Measurements from ENCODE around the gene MAP2K7.
A peak's percentile ranks its signal among the peaks of the same experiment; 100 is the strongest.

MAP2K7 gene

DNA sequence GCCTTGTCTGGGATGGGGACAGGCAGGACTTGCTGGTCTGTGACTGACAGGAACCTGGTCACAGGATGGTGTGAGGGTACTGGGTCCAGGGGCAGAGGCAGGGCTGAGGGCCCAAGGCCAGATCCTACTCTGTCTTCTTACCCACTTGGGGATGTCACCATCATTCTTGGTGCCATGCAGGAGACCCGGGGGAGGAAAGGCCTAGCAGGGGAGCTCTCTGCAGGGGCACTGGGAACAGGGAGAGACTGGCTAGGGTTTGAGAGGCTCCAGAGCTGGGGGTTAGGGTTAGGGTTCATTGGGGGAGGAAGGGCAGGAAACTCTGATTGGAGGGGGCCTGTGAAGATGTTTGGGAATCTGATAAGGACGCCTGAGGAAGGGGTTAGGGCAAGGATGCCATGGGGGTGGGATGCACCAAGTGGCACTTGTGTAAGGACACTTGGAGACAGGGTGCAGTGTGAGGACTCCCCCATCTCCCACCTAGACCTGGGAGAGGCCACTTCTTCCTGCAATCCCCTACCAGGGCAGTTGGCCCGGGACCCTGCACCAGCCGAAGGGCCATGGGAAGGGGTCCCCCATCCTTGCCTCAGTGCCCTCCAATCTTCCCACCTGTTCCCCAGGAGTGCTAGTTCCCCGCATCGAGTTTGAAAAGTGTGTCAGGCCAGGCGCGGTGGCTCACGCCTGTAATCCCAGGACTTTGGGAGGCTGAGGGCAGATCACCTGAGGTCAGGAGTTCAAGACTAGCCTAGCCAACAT, 36.4 kb upstream of the MAP2K7 start:
- no peak for DNase-seq (ENCODE audit: low read depth)

DNA sequence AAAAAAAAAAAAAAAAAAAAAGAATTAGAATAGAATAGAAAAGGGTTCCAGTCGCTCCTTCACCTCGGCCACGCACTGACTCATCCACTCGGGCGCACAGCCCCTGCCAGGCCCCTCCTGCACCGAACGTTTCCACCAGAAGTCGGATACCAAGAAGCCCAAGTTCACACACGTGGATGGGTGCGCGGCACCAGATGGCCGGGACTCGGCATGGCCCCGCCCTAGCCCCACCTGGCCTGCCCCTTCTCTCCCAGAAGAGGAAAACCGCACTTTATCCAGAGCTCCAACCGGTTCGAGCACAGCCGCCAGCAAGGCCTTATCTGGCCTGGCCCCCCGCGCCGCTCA, 35.4 kb upstream of the MAP2K7 start:
- no peak for DNase-seq (ENCODE audit: low read depth)

DNA sequence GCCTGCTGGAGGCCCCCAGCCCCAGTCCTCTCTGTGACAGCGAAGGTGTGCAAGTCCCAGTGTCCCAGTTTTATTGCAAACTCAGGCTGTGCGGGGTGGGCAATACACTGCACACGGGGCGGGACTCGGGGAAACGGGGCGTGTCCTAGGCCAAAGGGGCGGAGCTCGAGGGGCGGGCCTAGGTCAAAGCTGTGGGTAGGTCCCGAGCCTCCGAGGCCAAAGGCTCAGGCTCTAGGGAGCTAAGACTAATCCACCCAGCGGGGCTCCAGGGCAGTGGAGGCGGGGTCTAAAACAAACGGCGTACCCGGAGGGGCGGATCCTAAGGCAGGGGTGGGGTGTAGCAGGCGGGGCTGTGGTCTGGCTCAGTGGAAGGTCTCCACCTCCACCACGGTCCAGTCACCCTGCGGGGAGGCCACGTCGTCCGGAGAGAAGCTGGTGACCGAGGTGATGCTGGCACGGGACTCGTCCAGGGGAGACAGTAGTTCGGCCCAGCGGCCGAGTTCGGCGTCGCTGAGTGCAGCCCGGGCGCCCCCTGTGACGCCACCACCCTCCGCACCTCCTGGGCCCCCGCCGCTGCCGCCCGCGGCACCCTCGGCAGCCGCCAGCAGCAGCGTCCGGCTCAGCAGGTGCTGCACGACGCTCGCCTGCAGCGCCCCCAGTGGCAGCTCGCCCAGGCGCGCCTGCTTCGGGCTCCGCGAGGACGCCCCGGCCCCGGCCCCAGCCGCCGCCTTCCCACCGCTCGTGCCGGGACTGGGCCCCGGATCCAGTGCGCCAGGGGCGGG, 34.8 kb upstream of the MAP2K7 start:
- peak; percentile 72 for DNase-seq (ENCODE audit: low read depth)

DNA sequence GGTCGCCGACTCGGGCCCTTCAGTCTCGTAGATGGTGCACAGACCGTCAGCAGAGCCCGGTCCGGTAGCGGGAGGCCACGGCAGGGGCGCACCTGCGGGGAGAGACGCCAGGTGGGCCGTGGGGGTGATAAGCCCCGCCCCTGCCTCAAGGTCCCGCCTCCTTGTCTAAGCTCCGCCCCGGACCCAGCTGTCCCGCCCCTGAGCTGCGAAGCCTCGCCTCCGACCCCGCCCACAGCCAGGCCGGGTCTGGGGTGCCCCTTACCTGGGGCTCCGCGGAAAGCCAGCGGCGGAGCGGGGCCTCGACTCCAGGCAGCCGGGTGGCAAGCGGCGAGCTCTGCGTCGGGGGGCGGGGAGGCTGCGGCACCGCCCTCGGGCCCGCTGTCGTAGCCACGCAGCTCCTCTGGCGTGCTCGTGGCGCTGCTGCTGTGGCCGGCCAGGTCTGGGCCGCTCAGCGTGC, 34.2 kb upstream of the MAP2K7 start:
- DNase-seq (ENCODE audit: low read depth): peak; percentile 65

DNA sequence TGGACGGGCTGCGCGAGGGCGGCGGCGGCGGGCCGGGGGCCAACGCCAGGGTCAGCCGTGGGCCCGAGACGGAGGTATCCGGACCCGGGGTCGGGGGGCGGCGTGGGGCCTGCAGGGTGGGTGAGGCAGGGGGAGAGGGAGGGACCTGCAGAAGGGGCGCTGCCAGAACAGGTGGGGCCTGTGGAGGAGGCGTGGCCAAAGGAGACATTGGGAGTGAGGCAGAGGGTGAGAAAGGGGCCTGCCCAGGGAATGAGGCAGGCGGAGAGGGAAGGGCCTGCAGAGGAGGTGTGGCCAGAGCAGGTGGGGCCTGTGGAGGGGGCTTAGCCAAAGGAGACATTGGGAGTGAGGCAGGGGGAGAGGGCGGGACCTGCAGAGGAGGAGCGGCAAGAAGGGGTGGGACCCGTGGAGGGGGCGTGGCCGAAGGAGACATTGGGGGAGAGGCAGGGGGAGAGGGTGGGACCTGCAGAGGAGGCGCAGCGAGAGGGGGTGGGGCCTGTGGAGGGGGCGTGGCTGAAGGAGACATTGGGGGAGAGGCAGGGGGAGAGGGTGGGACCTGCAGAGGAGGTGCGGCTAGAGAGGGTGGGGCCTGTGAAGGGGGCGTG, 33.7 kb upstream of the MAP2K7 start:
- no peak for DNase-seq (ENCODE audit: low read depth)

DNA sequence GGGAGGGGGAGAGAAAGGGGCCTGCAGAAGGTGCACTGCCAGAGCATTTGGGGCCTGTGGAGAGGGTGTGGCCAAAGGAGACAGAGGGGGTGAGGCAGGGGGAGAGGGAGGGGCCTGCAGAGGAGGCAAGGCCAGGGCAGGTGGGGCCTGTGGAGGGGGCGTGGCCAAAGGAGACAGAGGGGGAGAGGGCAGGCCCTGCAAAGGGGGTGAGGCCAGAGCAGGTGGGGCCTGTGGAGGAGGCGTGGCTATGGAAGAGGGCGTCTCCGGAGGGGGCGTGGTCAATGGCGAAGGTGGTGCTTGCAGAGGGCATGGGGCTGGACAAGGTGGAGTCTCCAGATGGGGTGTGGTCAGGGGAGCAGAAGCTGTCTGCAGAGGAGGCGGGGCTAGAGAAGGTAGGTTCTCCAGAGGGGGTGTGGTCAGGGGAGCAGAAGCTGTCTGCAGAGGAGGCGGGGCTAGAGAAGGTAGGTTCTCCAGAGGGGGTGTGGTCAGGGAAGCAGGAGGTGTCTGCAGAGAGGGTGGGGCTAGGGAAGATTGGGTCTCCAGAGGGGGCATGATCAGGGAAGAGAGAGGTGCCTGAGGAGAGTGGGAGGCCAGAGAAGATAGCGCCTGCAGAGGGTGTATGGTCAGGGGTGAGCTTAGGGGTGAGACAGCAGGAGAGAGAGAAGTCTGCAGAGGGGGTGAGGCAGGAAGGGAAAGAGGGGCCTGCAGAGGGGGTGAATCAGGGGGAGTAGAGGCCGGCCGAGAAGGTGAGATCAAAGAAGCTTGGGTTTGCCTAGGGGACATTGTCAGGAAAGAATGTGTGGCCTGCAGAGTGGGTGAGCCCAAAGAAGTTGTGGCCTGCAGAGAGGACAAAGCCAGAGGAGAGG, 32.9 kb upstream of the MAP2K7 start:
- no peak for DNase-seq (ENCODE audit: low read depth)

DNA sequence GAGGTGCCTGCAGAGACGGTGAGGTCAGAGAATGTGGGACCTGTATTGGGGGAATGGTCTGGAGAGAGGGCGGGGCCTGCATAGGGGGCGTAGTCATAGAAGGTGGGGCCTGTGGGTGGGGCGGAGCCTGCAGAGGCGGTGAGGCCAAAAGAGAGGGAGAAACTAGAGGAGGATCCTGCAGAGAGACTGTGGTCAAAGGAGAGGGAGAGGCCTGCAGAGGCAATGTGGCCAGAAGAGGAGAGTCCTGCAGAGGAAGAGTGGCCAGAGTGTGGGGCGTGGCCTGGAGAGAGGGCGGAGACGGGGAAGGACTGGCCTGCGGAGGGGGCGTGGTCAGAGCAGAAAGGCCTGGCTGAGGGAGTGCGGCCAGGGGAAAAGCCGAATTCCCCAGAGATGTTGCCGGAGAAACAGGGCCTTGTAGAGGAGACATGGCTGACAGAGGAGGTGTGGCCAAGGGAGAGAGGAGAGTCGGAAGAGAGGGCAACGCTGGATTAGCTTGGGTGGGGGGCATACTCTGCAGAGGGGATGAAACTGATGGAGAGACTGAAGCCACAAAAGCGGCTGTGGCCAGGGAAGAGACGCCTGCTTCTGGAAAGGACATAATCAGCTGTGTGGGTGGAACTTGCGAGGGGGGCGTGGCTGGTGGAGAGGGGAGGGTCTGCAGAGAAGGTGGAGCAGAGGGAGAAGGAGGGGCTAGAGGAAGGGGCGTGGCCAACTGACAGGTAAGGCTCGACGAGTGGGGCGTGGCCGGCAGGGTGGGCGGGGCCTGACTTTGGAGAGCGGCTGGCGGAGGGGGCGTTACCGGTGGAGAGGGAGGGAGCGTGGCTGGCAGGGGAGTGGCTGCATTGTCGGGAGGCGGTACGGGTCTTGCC, 32.0 kb upstream of the MAP2K7 start:
- peak; percentile 45 for DNase-seq (ENCODE audit: low read depth)

DNA sequence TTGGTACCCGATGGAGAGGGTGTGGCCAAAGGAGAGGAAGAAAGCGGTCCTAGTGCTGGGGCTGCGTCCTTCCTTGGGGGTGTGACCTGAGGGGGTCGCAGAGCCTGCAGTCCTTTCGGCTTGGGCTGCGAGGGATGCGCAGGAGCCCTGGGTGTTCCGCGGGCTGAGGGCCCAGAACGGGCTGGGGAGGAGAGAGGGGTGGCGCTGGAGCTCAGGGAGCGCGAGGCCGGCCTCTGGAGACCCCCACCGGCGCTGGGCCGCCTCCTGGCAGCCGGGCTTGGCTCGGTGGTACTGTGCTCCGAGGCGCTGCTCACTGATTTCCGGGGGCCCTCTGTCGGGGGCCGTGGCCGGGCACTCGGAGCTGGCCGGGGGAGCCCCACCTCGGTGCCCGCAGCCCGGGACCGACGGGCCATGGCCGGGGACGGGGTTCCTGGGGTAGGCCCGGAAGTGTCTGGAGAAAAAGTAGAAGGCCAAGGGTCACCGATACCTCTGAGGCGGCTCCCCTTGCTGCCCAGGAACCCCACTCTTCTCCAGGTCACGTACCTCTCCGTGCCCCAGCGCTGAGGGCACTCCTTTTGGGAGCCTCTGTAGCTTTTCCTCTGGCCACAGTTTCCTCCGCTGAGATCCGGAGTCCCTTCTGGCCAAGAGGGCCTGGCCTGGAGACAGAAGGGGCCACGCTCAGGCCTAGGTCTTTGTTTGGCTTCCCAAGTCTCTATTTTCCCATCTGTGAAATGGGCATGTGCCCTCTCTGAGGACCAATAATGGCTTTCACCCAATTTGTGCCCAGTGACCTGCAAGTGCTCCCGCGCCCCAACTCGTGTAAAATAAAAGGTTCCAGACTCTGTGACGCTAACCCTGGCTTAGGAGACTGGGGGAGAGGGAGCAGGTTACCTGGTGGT, 31.1 kb upstream of the MAP2K7 start:
- DNase-seq (ENCODE audit: low read depth): no peak

DNA sequence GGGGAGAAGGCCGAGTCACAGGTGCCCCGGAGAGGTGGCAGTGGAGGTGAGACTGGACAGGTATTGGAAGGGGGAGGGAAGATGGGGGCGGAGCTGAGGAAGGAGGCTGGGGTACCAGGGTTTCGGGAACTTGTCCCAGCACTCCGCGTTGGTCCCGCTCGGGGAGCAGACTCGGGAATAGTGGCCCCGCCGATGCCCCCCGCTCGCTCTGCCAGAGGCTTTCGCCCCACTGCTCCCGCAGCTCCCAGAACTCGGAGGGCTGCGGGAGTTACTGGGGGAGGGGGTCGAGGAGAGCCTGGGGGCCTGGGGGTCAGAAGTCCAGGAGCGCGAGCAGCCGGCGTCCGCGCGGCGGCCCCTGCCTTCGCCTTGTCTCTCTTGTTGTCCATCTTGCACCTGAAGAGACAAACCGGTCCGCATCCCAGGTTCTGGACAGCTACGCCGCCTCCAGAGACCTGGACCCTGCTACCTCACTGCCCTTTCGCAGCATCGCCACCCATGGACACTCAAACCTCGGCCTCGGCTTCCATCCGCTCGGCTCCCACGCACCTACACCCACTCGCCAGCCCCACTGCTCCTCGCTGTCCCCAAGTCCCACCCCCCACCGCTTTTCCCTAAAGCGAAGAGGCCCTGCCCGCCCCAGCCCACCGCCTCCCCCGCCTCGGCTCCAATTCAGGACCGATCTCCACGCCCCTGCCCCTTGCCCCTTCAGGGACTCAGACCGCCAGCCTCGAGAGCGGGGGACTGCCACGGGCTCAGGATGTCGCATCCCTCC, 30.2 kb upstream of the MAP2K7 start:
- DNase-seq (ENCODE audit: low read depth): no peak

DNA sequence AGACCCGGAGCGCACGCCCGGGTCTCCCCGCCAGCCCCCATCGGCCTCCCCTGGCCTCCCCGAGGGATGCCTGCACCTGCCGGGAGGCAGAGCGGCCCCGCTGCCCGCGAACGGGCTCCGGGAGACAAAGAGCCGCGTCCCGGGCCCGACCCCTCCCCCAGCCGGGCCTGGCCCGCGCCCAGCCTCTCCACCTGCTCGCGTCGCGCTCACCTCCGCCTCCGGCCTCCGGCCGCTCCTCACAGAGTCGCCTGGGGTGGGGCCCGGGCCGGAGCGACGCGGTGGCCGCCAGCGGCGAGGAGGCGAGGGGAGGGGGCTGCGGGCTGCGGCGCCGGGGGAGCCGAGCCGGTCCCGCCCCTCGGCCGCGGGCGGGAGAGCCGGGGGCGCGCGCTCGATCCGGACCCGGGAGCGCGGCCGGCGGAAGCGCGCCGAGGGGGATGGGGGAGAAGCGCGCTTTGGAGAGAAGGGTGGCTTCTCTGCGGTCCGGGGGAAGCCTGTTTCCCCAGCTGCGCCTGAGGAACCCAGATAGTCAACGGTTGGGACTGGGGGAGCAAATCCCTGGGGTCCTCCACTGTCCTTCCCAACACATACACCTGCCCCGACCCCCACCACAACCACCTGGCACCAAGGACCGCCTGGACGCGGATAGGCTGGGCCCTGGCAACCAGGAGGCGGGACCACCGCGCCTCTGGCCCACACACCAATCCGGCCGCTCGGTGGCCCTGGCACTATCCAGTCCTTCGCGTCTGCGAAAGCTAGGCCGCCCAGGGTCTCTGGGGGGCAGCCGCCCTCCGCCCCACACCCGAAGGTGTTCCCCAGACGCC, 29.4 kb upstream of the MAP2K7 start, which contains the start of gene PRR36:
Gene PRR36 (minus strand): TSS at position 315 of the 821 bp plus-strand sequence. CDS start 701 bp downstream, outside the sequence.
- no peak for DNase-seq (ENCODE audit: low read depth)

DNA sequence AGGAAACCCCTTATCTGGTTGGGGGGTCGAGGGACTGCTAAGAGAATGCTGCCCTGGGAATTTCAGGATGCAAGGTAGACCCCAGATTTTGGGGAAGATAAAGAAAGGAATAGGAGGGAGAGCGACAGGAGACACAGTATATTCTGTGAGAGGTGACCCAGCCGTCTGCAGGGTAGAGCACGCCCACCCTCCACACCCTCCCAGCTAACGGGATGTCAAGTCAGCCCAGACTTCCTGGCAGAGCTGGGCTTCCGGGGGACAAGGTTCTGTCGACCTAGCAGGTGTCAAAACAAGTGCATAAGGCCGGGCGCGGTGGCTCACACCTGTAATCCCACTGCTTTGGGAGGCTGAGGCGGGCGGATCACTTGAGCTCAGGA, 28.8 kb upstream of the MAP2K7 start:
- DNase-seq (ENCODE audit: low read depth): no peak

DNA sequence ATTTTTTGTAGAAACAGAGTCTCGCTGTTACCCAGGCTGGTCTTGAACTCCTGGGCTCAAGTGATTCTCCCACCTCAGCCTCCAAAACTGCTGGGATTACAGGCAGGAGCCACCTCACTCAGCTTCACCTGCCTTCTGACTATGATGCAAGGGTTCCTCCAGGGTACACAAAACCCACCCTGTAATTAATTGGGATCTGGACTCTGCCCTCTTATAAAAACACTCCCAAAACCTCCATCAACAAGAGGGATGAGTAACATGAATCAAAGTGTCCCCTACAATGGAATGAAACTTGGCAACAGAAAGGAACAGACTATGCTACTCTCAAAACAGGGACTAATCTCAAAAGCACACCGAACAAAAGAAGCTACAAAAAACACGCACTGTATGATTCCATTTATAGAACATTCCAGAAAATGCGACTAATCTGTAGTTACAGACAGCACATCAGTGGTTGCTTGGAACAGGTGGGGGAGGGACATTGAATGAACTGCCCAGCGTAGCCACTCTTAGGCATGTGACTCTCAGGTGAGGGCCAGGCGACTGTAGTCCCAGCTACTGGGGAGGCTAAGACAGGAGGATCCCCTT, 26.3 kb upstream of the MAP2K7 start:
- DNase-seq (ENCODE audit: low read depth): no peak

DNA sequence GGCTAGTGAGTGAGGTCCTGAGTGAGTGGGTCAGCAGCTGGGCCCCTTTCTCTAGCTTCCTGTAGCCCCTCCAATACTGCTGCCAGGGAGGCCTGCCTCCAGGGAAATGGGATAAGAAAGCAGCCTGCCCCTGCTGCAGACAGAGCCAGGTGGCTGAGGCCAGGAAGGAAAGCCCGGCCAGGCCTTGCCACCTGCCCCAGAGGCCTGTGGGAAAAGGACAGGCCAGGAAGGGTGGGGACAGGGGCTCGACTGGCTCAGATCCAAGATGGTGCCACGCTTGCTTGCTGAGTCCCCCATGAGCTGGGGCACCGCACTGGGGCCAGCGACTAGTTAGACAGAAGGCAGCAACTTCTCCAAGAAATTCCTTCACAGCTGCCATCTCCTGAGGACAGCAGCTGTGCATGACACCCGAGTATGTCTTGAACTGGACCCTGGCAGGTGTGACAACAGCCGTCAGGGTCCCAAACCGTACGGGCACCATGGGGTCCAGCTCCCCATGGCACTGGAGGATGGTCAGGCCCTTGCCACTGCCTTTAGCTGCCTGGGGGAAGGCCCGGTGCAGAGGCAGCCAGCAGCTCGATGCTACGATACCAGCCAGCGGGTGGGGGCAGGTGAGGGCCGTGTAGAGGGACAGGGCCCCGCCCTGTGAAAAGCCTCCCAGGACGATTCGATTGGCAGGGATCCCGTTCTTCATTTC, 24.4 kb upstream of the MAP2K7 start:
- no peak for DNase-seq (ENCODE audit: low read depth)

DNA sequence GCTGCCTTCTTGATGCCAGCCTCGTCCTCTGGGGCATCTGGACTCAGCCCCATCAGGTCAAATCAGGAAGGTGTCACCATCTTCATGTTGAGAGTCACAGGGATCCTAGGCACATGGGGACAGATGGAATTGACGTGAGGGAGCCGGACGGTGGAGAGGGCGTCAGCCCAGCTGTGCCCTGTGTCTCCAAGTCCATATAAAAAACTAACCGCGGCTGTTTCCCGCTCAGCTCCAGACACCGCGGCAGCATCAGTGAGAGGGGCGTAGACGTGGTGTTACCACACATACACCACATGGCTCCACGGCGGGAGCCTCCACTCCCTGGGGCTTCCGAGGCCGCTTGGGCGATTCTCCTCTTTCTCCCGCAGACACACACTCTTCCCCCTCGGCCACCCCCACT, 23.8 kb upstream of the MAP2K7 start:
- no peak for DNase-seq (ENCODE audit: low read depth)

DNA sequence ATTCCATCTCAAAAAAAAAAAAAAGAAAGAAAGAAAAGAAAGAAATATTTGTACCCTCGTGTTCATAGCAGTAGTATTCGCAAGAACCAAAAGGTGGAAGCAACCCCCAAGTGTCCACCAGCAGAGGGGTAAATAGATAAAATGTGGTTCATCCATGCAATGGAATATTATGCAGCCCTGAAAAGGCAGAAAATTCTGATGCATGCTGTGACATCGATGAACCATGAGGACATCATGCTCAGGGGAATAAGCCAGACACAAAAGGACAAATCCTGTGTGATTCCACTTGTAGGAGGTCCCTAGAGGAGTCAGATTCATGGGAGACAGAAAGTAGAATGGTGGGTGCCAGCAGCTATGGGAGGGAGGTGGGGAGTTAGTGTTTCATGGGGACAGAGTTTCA, 21.8 kb upstream of the MAP2K7 start:
- DNase-seq (ENCODE audit: low read depth): no peak

DNA sequence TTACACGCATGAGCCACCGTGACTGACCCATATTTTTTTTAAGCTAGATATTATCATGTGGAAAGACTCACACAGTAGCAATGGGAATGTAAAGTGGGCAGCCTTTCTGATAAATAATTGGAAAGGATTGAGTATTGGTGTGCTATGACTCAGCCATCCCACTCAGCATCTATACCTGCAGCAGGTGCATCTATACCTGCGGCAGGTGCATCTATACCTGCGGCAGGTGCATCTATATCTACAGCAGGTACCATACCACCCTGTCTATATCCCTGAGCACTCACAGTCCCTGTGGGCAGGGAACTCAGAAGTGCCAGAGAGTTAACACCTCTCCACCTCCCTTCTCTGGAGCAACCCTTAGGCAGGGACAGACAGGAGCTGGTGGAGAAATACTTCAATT, 20.6 kb upstream of the MAP2K7 start:
- no peak for DNase-seq (ENCODE audit: low read depth)

DNA sequence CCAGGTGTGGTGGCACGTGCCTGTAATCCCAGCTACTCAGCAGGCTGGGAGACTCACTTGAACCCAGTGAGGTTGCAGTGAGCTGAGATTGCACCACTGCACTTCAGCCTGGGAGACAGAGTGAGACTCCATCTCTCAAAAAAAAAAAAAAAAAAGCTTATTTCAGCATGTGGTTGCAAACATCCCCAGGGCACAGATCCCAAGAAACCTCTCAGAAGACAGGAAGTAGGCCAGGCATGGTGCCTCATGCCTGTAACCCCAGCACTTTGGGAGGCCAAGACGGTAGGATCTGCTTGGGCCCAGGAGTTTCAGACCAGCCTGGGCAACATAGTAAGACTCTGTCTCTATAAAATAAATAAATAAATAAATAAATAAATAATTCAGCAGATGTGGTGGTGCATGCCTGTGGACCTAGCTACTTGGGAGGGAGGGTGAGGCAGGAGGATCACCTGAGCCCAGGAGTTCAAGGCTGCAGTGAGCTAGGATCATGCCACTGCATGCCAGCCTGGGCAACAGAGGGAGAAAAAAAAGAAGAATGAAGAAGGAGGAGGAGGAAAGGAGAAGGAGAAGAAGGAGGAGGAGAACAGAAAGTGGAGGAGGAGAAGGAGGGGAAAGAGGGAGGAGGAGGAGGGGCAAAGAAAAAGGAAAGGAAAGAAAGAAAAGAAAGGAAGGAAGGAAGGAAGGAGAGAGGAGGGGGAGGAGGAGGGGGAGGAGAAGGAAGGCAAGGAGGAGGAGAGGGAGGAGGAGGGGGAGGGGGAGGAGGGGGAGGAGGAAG, 19.7 kb upstream of the MAP2K7 start:
- no peak for DNase-seq (ENCODE audit: low read depth)
